ENCODE results near the gene YES1.

GRCh38 chr18:805755-806110 lies 6.3 kb downstream of the YES1 start:
- TF ChIP-seq, protein P1, sequence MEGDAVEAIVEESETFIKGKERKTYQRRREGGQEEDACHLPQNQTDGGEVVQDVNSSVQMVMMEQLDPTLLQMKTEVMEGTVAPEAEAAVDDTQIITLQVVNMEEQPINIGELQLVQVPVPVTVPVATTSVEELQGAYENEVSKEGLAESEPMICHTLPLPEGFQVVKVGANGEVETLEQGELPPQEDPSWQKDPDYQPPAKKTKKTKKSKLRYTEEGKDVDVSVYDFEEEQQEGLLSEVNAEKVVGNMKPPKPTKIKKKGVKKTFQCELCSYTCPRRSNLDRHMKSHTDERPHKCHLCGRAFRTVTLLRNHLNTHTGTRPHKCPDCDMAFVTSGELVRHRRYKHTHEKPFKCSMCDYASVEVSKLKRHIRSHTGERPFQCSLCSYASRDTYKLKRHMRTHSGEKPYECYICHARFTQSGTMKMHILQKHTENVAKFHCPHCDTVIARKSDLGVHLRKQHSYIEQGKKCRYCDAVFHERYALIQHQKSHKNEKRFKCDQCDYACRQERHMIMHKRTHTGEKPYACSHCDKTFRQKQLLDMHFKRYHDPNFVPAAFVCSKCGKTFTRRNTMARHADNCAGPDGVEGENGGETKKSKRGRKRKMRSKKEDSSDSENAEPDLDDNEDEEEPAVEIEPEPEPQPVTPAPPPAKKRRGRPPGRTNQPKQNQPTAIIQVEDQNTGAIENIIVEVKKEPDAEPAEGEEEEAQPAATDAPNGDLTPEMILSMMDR (IDR thresholded peaks at IDR 0.05; ENCODE audit: poor library complexity, severe bottlenecking), result no peak
- TF ChIP-seq, protein P2, sequence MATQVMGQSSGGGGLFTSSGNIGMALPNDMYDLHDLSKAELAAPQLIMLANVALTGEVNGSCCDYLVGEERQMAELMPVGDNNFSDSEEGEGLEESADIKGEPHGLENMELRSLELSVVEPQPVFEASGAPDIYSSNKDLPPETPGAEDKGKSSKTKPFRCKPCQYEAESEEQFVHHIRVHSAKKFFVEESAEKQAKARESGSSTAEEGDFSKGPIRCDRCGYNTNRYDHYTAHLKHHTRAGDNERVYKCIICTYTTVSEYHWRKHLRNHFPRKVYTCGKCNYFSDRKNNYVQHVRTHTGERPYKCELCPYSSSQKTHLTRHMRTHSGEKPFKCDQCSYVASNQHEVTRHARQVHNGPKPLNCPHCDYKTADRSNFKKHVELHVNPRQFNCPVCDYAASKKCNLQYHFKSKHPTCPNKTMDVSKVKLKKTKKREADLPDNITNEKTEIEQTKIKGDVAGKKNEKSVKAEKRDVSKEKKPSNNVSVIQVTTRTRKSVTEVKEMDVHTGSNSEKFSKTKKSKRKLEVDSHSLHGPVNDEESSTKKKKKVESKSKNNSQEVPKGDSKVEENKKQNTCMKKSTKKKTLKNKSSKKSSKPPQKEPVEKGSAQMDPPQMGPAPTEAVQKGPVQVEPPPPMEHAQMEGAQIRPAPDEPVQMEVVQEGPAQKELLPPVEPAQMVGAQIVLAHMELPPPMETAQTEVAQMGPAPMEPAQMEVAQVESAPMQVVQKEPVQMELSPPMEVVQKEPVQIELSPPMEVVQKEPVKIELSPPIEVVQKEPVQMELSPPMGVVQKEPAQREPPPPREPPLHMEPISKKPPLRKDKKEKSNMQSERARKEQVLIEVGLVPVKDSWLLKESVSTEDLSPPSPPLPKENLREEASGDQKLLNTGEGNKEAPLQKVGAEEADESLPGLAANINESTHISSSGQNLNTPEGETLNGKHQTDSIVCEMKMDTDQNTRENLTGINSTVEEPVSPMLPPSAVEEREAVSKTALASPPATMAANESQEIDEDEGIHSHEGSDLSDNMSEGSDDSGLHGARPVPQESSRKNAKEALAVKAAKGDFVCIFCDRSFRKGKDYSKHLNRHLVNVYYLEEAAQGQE (IDR thresholded peaks at IDR 0.05; ENCODE audit: borderline replicate concordance), result no peak
- TF ChIP-seq EZH2 (IDR thresholded peaks at IDR 0.05; ENCODE audit: borderline replicate concordance, insufficient read depth, low read length, poor library complexity, severe bottlenecking) (no peak), SMC3 (conservative IDR thresholded peaks at IDR 0.05; ENCODE audit: poor library complexity) (no peak), EP300 (conservative IDR thresholded peaks at IDR 0.05; ENCODE audit: poor library complexity, severe bottlenecking) (no peak), TAF1 (IDR thresholded peaks at IDR 0.05; ENCODE audit: low read depth) (no peak), POLR2AphosphoS5 (IDR thresholded peaks at IDR 0.05) (no peak)

All from neural cell (in vitro differentiated cells).